ENCODE data around the gene PRPF40A. TPM values are rescaled to one million over a fixed set of nuclear protein-coding genes. Genes with fewer than 3 reads are reported as not detected.

PRPF40A gene
- total and polyA plus RNA-seq, 2 of the 13 experiments (the other 11 are each of a cell fraction or from before 2014, with no cell fraction given) = 146 to 207 TPM

DNA sequence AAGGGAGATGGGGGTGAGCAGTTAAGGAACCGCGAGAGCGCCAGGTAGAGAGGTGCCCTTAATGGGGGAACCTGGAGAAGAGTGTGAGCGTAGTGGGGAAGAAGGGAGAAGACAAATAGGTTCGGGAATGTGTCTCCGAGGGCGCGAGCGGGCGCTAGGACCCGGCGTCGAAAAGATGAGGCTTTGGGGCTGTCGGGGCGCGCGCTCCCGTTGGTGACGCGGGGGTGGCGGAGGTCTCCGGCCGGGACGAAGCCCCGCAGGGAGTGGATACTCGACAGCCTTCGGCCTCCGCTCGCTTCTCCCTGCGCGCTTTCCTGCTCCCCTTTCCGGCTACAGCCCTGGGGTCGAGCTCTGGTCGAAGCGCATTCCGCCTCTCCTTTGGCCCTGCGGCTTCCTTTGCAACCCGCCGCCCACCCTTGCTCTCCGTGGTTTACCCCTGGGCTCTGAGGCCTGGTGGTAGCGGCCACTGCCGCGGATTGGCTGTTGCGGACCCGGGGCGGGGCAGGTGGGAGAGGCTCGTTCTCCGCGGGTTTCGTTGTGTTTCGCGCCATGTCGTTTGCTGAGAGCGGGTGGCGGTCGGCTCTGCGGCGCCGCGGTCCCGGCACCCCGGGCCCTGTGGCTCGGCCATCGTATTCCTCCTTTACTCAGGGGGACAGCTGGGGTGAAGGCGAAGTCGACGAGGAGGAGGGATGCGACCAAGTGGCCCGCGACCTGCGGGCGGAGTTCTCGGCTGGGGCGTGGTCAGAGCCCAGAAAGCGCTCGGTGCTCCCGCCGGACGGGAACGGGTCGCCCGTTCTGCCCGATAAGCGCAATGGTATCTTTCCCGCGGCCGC is 1.0 kb upstream of the PRPF40A start, which contains the start of gene ARL6IP6 (continued):
- TF ChIP-seq, protein P1, sequence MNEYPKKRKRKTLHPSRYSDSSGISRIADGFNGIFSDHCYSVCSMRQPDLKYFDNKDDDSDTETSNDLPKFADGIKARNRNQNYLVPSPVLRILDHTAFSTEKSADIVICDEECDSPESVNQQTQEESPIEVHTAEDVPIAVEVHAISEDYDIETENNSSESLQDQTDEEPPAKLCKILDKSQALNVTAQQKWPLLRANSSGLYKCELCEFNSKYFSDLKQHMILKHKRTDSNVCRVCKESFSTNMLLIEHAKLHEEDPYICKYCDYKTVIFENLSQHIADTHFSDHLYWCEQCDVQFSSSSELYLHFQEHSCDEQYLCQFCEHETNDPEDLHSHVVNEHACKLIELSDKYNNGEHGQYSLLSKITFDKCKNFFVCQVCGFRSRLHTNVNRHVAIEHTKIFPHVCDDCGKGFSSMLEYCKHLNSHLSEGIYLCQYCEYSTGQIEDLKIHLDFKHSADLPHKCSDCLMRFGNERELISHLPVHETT (CRISPR knock-in tag; conservative IDR thresholded peaks at IDR 0.05) = peak; percentile 26; the same call in 1 of the 2 replicates
- TF ChIP-seq ZNF563 (CRISPR knock-in tag; IDR thresholded peaks at IDR 0.05) = peak; percentile 86; the same call in 1 of the 2 replicates
- peak; percentile 99 for TF ChIP-seq NRL (CRISPR knock-in tag; IDR thresholded peaks at IDR 0.05; ENCODE audit: borderline replicate concordance)
- TF ChIP-seq PCBP1 (IDR thresholded peaks at IDR 0.05; ENCODE audit: borderline replicate concordance, low read depth, low read length) = peak; percentile 94
- TF ChIP-seq ZNF883 (CRISPR knock-in tag; IDR thresholded peaks at IDR 0.05; ENCODE audit: not compliant biosample characterization) = peak; percentile 92
- TF ChIP-seq, protein P2, sequence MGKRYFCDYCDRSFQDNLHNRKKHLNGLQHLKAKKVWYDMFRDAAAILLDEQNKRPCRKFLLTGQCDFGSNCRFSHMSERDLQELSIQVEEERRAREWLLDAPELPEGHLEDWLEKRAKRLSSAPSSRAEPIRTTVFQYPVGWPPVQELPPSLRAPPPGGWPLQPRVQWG (CRISPR knock-in tag; IDR thresholded peaks at IDR 0.05; ENCODE audit: borderline replicate concordance, low read depth) = no peak
- 0 out of 2 replicates have a peak, but pooled peaks have one; percentile 34 for TF ChIP-seq REXO4 (CRISPR knock-in tag; IDR thresholded peaks at IDR 0.05; ENCODE audit: borderline replicate concordance)
- no peak for TF ChIP-seq ZNF839 (CRISPR knock-in tag; IDR thresholded peaks at IDR 0.05; ENCODE audit: borderline replicate concordance)
- no peak; the same call in 1 of the 2 replicates for TF ChIP-seq JUNB (CRISPR knock-in tag; IDR thresholded peaks at IDR 0.05; ENCODE audit: borderline replicate concordance)
- TF ChIP-seq ZNF557 (CRISPR knock-in tag; IDR thresholded peaks at IDR 0.05) = peak; percentile 92
- peak; percentile 97 for TF ChIP-seq ZNF670 (CRISPR knock-in tag; IDR thresholded peaks at IDR 0.05; ENCODE audit: borderline replicate concordance)
- TF ChIP-seq ZNF468 (CRISPR knock-in tag; IDR thresholded peaks at IDR 0.05) = no peak; the same call in 1 of the 2 replicates
- no peak; the same call in none of the 2 replicates for TF ChIP-seq ZNF724P (CRISPR knock-in tag; IDR thresholded peaks at IDR 0.05; ENCODE audit: borderline replicate concordance)
- TF ChIP-seq, protein P3, sequence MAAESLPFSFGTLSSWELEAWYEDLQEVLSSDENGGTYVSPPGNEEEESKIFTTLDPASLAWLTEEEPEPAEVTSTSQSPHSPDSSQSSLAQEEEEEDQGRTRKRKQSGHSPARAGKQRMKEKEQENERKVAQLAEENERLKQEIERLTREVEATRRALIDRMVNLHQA (CRISPR knock-in tag; IDR thresholded peaks at IDR 0.05) = no peak; the same call in 1 of the 2 replicates
- peak; percentile 86 for TF ChIP-seq GTF3A (CRISPR knock-in tag; conservative IDR thresholded peaks at IDR 0.05)
- TF ChIP-seq, protein P4, sequence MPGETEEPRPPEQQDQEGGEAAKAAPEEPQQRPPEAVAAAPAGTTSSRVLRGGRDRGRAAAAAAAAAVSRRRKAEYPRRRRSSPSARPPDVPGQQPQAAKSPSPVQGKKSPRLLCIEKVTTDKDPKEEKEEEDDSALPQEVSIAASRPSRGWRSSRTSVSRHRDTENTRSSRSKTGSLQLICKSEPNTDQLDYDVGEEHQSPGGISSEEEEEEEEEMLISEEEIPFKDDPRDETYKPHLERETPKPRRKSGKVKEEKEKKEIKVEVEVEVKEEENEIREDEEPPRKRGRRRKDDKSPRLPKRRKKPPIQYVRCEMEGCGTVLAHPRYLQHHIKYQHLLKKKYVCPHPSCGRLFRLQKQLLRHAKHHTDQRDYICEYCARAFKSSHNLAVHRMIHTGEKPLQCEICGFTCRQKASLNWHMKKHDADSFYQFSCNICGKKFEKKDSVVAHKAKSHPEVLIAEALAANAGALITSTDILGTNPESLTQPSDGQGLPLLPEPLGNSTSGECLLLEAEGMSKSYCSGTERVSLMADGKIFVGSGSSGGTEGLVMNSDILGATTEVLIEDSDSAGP (CRISPR knock-in tag; IDR thresholded peaks at IDR 0.05; ENCODE audit: borderline replicate concordance) = peak; percentile 88
- TF ChIP-seq IKZF1 (IDR thresholded peaks at IDR 0.05) = no peak
- 0 out of 2 replicates have a peak, but pooled peaks have one; percentile 23 for TF ChIP-seq ZBTB42 (CRISPR knock-in tag; IDR thresholded peaks at IDR 0.05)
- no peak for TF ChIP-seq RORA (CRISPR knock-in tag; IDR thresholded peaks at IDR 0.05)
- TF ChIP-seq, protein P5, sequence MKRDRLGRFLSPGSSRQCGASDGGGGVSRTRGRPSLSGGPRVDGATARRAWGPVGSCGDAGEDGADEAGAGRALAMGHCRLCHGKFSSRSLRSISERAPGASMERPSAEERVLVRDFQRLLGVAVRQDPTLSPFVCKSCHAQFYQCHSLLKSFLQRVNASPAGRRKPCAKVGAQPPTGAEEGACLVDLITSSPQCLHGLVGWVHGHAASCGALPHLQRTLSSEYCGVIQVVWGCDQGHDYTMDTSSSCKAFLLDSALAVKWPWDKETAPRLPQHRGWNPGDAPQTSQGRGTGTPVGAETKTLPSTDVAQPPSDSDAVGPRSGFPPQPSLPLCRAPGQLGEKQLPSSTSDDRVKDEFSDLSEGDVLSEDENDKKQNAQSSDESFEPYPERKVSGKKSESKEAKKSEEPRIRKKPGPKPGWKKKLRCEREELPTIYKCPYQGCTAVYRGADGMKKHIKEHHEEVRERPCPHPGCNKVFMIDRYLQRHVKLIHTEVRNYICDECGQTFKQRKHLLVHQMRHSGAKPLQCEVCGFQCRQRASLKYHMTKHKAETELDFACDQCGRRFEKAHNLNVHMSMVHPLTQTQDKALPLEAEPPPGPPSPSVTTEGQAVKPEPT (CRISPR knock-in tag; IDR thresholded peaks at IDR 0.05; ENCODE audit: low read depth) = peak; percentile 25; the same call in 1 of the 2 replicates
- TF ChIP-seq KDM5B (CRISPR knock-in tag; IDR thresholded peaks at IDR 0.05; ENCODE audit: borderline replicate concordance) = peak; percentile 98; the same call in 1 of the 2 replicates

Data from HepG2 (cell line).